ENCODE measurements around the gene TLX1.

Gene TLX1

GRCh38 chr10:101112799-101113594 is 18.1 kb upstream of the TLX1 start:
- DNase-seq = no peak

DNA sequence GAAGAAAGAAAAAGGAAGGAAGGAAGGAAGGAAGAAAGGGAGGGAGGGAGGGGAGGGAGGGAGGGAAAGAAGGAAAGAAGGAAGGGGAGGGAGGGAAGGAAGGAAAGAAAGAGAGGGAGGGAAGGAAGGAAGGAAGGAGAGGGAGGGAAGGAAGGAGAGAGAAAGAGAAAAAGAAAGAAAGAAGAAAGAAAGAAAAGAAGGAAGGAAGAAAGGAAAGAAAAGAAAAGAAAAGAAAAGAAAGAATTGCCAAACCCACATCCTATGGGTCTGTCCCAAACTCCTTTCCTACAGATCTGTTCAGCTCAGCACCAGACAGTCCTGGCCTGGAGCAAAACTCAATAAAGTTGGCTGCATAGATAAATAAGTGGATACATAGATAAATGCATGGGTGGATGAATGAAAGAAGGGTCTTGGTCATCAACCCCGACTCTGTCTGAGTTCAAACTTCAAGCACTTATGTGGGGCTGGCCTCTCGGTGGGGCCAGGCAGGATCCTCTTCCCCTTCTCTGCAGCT is 17.2 kb upstream of the TLX1 start:
- no peak for DNase-seq

GRCh38 chr10:101114646-101115045 is 16.5 kb upstream of the TLX1 start:
- DNase-seq = peak; percentile 55 to 73

- DNase-seq = no peak
Measured at GRCh38 chr10:101116754-101117153, 14.3 kb upstream of the TLX1 start.

- peak; percentile 22 to 36 for DNase-seq
Measured at GRCh38 chr10:101118031-101118430, 13.1 kb upstream of the TLX1 start.

- no peak for DNase-seq
Measured at GRCh38 chr10:101120520-101120883, 10.6 kb upstream of the TLX1 start.

- DNase-seq = peak; percentile 20 to 28
Measured at GRCh38 chr10:101120884-101121653, 10.0 kb upstream of the TLX1 start.

- DNase-seq = no peak
Measured at GRCh38 chr10:101121654-101122031, 9.5 kb upstream of the TLX1 start.

DNA sequence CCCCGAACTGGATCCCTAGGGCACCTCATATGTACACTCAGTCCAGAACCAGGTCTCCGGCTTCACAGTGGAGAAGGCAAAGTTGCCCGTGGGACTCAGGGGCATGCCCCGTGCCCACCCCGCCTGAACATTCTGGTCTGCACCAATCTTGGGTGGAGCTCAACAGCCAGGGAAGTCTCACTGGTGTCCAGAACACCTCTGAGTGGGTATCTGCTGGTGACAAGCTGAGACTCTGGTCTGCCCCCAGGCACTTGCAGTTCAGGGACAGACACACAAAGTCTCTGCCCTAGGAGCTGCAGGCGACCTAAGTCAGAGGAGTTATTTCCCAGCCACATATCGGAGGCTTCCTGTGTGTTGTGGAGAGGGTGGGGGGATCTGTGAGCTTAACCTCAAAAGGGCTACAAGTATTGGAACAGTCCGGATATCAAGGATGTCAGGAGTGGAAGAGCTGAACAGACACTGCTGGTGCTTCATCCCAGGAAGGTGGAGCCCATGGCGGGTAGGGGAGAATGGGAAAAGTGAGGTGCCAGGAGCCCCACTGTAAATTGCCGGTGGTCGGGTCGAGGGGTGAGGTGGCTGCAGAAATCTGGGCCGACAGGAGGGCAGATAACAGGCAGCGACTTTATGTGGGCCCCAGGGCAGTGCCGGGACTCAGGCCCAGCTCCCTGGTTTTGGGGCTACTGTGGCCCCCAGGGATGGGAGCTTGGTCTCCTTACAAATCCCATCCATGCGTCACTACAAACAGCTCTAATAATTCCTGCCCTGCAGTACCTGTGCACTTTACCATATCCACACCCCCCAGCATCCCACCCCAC is 8.6 kb upstream of the TLX1 start:
- DNase-seq = no peak

DNA sequence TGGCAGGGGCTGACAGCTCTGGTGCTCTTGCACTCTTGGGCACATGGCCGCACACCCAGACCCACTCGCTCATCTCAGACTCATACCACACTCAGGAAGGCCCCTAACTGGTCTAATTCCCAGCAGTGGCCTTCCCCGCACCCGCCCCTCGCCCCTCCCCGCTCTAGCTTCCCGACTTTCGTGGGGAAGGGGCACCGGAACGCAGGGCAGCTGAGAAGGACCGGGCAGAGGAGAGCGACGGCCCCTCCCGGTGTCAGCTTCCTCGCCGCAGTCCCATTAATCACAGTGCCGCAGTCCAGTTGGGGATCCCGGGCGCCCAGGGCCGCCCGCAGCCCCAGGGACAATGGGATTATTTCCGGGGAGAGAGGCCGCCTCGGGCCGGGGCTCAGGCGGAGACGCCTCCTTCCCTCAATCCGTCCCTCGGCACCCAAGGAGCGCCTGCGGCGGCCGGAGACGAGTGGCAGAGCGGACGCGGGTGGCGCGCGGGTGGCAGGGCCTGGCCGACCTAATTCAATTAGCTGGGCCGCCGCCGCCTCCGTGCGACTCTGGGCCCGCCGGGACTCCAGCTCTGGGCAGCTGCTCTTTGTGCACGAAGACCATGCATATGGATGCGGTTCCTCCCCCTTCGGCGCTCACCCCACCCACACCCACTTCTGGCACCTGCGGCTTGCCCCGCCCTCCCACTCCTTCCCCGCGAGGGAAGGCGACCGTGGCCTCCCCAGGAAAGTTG is 7.8 kb upstream of the TLX1 start:
- no peak for DNase-seq

DNA sequence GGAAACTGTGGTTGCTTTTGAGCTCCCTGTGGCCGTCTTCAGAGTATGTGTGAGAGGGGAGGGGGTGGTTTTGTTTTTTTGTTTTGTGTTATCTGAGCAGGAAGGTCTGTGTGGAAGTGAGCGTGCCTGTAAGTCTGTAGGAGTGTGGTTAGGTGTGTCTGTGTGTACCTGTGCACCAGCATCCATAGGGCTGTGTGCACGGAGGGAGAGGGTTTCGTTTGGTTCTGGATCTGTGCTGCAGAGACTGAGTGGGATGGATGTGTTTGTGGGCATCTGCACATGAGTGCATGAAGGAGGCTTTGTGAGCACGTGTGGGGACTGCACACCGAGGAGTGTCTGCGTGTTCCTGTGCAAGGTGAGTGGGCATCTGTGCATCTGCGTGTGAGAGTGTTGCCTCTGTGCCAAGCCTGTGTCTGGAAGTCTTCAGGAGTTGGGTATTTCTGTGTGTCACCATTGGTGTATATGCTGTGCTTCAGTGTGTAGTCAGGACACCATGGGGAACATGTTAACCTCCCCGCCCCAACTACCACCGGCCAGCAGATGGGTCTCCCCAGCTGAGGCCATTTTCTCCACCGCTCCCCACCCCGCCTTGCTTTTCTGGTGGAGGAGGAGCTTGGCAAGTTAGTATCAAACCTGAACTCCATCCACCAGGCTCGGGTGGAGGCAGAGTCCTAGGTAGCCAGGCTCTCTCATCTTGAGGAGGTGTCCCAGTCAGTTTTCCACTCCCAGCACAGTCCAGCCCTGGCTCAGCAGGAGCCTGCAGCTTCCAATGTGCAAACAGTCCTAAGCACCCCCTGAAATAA is 7.1 kb upstream of the TLX1 start:
- no peak for DNase-seq

DNA sequence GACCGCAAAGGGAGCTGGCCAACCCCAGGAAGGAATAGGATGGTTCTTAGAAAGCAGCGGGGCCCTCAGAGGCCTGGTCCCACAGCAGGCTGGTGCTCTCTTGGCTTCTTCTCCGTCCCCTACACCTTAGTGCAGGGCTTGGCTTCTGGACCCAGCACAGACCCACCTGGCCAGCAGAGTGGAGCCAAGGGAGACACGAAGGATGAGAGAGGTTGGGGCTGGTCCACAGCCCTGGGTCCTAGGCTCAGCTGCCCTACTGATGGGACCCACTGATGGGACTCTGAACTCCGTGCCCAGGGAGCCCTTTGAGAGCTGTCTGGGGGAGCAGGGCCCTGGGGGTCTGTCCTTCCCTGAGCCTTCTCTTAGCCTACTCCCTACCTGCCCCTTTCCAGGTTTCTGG is 6.2 kb upstream of the TLX1 start:
- no peak for DNase-seq

- DNase-seq = no peak
Measured at GRCh38 chr10:101126684-101127628, 4.1 kb upstream of the TLX1 start.

DNA sequence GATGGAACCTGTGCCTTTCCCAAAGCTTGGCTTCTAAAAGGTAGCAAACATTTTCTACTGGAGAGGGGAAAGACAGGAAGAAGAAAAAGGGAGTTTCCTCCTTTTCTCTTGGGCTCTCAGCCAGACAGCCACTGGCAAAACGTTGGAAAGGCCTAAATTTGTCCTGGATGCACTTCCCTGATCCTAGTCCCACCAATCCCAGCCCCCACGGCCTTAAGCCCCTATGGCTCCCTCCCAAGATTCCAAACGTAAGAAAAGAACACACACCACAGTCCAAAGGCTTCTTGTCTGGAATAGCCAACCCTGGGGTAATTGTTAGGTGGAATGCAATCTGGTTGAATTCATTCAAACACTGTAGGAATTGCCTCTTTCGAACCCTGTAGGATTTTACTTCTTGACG is 959 bp upstream of the TLX1 start:
- no peak for DNase-seq

GRCh38 chr10:101131962-101132635 is 999 bp downstream of the TLX1 start:
- DNase-seq = no peak

DNA sequence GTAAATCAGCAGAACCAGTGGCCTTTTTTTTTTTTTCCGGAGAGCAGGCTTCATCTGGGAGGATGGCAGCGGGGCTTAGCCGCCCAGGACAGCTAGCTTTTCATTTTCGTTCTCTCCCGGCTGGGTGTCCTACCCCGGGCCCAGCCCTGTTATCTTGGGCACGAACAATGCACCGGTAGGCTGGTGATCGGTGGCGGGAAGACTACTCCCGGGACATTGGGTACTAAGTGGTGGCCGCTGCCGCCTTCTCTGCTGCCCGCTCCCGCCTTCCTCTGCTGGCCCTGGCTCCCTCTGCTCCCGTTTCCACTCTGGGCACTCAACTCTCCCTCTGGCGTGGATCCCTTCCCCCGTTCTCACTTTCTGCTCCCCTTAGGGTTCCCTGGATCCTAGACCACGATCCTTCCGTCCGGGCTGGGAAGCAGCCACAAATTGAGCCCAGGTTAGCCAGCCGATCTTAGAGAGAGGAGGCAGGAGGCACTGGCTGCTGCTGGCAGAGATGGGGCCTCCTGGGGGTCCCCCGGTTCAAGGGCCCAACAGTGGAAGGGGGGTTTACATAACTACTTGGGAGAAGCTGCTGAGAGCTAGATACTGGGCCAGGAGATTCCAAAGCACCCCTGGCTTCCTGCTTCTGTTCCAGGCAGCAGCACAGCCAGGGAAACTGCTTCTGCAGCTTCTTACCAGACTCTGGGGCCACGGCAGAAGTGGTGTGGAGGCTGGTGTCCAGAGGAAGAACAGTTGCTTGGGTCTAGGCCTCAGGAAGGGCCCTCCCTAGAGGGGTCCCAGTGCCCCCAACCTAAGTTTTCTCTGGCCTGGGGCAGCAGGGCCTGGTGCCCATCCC is 1.8 kb downstream of the TLX1 start:
- no peak for DNase-seq

DNA sequence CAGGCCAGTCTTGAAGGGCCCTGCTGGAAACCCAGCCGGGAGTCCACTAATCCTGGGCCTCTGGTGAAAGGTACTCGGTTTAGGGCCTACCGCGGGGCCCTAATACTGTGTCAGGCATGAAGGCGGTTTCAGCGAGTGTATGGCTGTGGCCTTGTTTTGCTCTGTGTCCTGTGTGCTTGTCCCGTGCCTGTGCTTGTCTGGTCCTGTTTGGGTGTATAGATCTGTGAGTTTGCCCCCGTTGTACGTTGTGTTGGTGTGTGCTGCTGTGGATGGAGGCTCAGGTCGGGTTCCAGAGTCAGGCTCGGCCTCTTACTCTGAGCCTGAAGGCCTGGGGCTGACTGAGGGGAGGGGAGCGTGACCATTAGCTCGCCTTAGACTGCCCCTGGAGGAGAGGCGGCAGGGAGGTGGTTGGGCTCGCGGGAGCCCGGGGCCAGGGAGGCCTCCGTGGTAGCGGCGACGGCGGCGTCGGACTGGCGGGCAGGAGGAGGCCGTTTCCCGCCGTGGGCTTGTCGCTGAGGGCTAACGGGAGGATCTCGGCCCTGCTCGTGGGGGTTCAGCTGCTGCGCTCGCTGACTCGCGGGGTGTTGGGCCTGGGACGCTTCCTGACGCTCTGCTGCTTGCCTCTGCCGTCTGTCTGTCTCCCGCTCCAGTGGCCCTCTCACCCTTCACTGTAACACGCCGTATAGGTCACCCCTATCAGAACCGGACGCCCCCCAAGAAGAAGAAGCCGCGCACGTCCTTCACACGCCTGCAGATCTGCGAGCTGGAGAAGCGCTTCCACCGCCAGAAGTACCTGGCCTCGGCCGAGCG is 2.6 kb downstream of the TLX1 start:
- DNase-seq = no peak
